22Rv1 (cell line): ENCODE measurements around the gene HSD11B1.

ENCODE experiments used
- CTCF ChIP-seq: fragments of 450-650 bp; IDR thresholded peaks from 2 replicates; pipeline ENCODE4 v1.5.1; 2017; ENCODE audit warnings: mild to moderate bottlenecking
- ZFX ChIP-seq: fragments of 450-650 bp; IDR thresholded peaks from 2 replicates; pipeline ENCODE4 v1.6.1; 2017; ENCODE audit warnings: antibody characterized with exemption, borderline replicate concordance

DNA sequence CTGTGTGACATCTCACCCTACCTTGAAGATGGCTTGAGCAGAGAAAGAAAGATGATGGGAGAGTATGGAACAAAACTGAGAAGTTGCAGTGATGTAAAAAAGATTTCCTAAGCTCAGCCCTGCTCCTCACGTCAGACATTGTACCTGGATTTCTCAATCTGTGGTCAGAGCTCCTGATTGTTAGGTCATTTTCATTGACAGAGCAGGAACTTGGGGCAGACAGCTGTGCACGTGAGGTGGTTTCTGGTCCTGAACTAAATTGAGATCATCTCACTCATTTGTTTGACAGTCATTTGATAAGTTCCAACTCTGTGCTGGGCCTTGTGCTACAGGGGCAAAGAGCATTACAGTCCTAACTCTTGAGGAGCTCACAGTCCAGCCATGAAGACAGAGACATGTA lies 61.4 kb downstream of the HSD11B1 start:
- TF ChIP-seq CTCF = no peak
- no peak for TF ChIP-seq ZFX
